GM19099 (cell line): ENCODE measurements around the gene ARHGAP6.

ENCODE experiments used
- POLR2A ChIP-seq: IDR thresholded peaks from 3 replicates; pipeline ENCODE4 v1.6.1; 2011; ENCODE audit warnings: low read depth; ENCODE audit not compliant: insufficient read length; ENCODE audit errors: extremely low read depth

Gene ARHGAP6

GRCh38 chrX:11239230-11239629 lies 426.5 kb downstream of the ARHGAP6 start:
- TF ChIP-seq POLR2A, result no peak

- no peak for TF ChIP-seq POLR2A
Measured at GRCh38 chrX:11215191-11215921, 450.4 kb downstream of the ARHGAP6 start.

GRCh38 chrX:11214346-11215190 lies 451.2 kb downstream of the ARHGAP6 start:
- TF ChIP-seq POLR2A, result no peak

- no peak for TF ChIP-seq POLR2A
Measured at GRCh38 chrX:11212741-11213140, 453.0 kb downstream of the ARHGAP6 start.

GRCh38 chrX:11210415-11210801 lies 455.3 kb downstream of the ARHGAP6 start:
- no peak for TF ChIP-seq POLR2A

GRCh38 chrX:11209798-11210414 lies 455.8 kb downstream of the ARHGAP6 start:
- no peak for TF ChIP-seq POLR2A

GRCh38 chrX:11206716-11207115 lies 459.0 kb downstream of the ARHGAP6 start:
- no peak for TF ChIP-seq POLR2A

- no peak for TF ChIP-seq POLR2A
Measured at GRCh38 chrX:11205796-11206195, 459.9 kb downstream of the ARHGAP6 start.

GRCh38 chrX:11197671-11198070 lies 468.0 kb downstream of the ARHGAP6 start:
- no peak for TF ChIP-seq POLR2A

GRCh38 chrX:11196476-11196875 lies 469.2 kb downstream of the ARHGAP6 start:
- TF ChIP-seq POLR2A, result no peak

- no peak for TF ChIP-seq POLR2A
Measured at GRCh38 chrX:11193035-11193469, 472.7 kb downstream of the ARHGAP6 start.

- TF ChIP-seq POLR2A, result no peak
Measured at GRCh38 chrX:11190745-11191510, 474.8 kb downstream of the ARHGAP6 start.

GRCh38 chrX:11189097-11189496 lies 476.6 kb downstream of the ARHGAP6 start:
- TF ChIP-seq POLR2A, result no peak

GRCh38 chrX:11188664-11189063 lies 477.1 kb downstream of the ARHGAP6 start:
- TF ChIP-seq POLR2A, result no peak

GRCh38 chrX:11187001-11187400 lies 478.7 kb downstream of the ARHGAP6 start:
- no peak for TF ChIP-seq POLR2A
